PC-3 (cell line): ENCODE results near the gene IWS1. TPM values are rescaled to one million over a fixed set of nuclear protein-coding genes. Genes with fewer than 3 reads are reported as not detected.

Experiments
- ATAC-seq: fragments of 200-7000 bp; cut with Tn5 transposase; 2 replicates; pipeline ENCODE4 v1.9.1; 2020; ENCODE audit warnings: mild to moderate bottlenecking, moderate library complexity
- Bru-seq: library from RNA; stranded (reverse); fragments of 400-500 nt; gene quantifications from one replicate; lab custom pipeline; 2021; lab: Mats Ljungman, UMichigan
- BruChase-seq, 2 experiments: library from RNA; stranded (reverse); fragments of 400-500 nt; gene quantifications; one replicate each; lab custom pipeline; 2021; lab: Mats Ljungman, UMichigan
- BruUV-seq: library from RNA; stranded (reverse); fragments of 400-500 nt; replicated peaks from 2 replicates; lab custom pipeline; 2021; lab: Mats Ljungman, UMichigan
- CTCF ChIA-PET: fragments of 300-600 bp; sonication (Branson Sonifier 250); formaldehyde crosslinking; loops from one replicate; lab custom pipeline; 2022; ENCODE audit warnings: antibody characterized with exemption; lab: Charles Lee
- POLR2A ChIA-PET: fragments of 300-600 bp; sonication (Branson Sonifier 250); formaldehyde crosslinking; loops from one replicate; lab custom pipeline; 2022; ENCODE audit warnings: antibody characterized with exemption; ENCODE audit not compliant: unreplicated experiment; lab: Charles Lee
- DNase-seq: peaks from one replicate; pipeline ENCODE4 v3.0.0-alpha.2; 2015
- H2AFZ ChIP-seq: fragments of 300-600 bp; sonication (generic); 2 replicates; pipeline ENCODE4 v1.6.0; 2016; ENCODE audit warnings: antibody characterized with exemption, low read length
- H3F3A ChIP-seq: fragments of 300-600 bp; sonication (generic); one replicate; pipeline ENCODE4 v1.6.0; 2017; ENCODE audit warnings: antibody characterized with exemption, low read length, control low read depth, mild to moderate bottlenecking; ENCODE audit not compliant: unreplicated experiment
- H3K27ac ChIP-seq: fragments of 300-600 bp; sonication (generic); 2 replicates; pipeline ENCODE4 v1.5.1; 2016; ENCODE audit warnings: mild to moderate bottlenecking, low read length
- H3K27me3 ChIP-seq: fragments of 300-600 bp; sonication (generic); 2 replicates; pipeline ENCODE4 v1.6.1; 2016; ENCODE audit warnings: low read length, mixed read lengths
- H3K36me3 ChIP-seq: fragments of 300-600 bp; sonication (generic); 2 replicates; pipeline ENCODE4 v1.6.1; 2016; ENCODE audit warnings: low read depth, mixed run types, low read length, mixed read lengths
- H3K4me1 ChIP-seq: fragments of 300-600 bp; sonication (generic); 2 replicates; pipeline ENCODE4 v1.5.1; 2016; ENCODE audit warnings: low read length; ENCODE audit not compliant: insufficient read depth
- H3K4me2 ChIP-seq: fragments of 300-600 bp; sonication (generic); 2 replicates; pipeline ENCODE4 v1.6.0; 2016; ENCODE audit warnings: low read length
- H3K4me3 ChIP-seq: fragments of 300-600 bp; sonication (generic); 2 replicates; pipeline ENCODE4 v1.5.1; 2016; ENCODE audit warnings: mild to moderate bottlenecking, low read length, mixed read lengths
- H3K79me2 ChIP-seq: fragments of 300-600 bp; sonication (generic); 2 replicates; pipeline ENCODE4 v1.6.1; 2017; ENCODE audit warnings: low read length, mixed read lengths
- H3K9ac ChIP-seq: fragments of 300-600 bp; sonication (generic); 2 replicates; pipeline ENCODE4 v1.6.0; 2016; ENCODE audit warnings: mild to moderate bottlenecking, low read length
- H3K9me2 ChIP-seq: fragments of 300-600 bp; sonication (generic); replicated peaks from 2 replicates; pipeline ENCODE4 v1.6.1; 2016; ENCODE audit warnings: mixed run types, low read length, mixed read lengths
- H3K9me3 ChIP-seq: fragments of 300-600 bp; sonication (generic); 2 replicates; pipeline ENCODE4 v1.6.1; 2016; ENCODE audit warnings: low read length, mixed read lengths
- H4K20me1 ChIP-seq: fragments of 300-600 bp; sonication (generic); 2 replicates; pipeline ENCODE4 v1.6.1; 2016; ENCODE audit warnings: low read length, mixed read lengths
- CTCF ChIP-seq: fragments of 300-600 bp; sonication (generic); conservative IDR thresholded peaks from 2 replicates; pipeline ENCODE4 v1.5.1; 2017; ENCODE audit warnings: antibody characterized with exemption, low read depth, mild to moderate bottlenecking, low read length
- EZH2 ChIP-seq: fragments of 300-600 bp; sonication (generic); IDR thresholded peaks from one replicate; pipeline ENCODE4 v1.6.1; 2017; ENCODE audit warnings: antibody characterized with exemption, mild to moderate bottlenecking, low read length; ENCODE audit not compliant: unreplicated experiment
- EZH2phosphoT487 ChIP-seq: fragments of 300-600 bp; sonication (generic); IDR thresholded peaks from 2 replicates; pipeline ENCODE4 v1.6.1; 2018; ENCODE audit warnings: mild to moderate bottlenecking, antibody characterized with exemption, low read length, borderline replicate concordance
- intact Hi-C: fragments of 100-400 bp; cut with micrococcal nuclease; formaldehyde crosslinking; loops from 2 replicates; pipeline ENCODE4 v1.9.0; 2023
- long read RNA-seq: library from polyadenylated mRNA; unstranded; transcript quantifications from one replicate; pipeline ENCODE4 v2.0.0, GENCODE V29; 2021; ENCODE audit not compliant: unreplicated experiment
- total RNA-seq: library from RNA; depleted of rRNA; stranded (reverse); fragments of >200 nt; gene quantifications from 2 replicates; pipeline ENCODE4 v1.2.3, GENCODE V29; 2014; rRNA removed

The IWS1 gene
- 51.4 and 63.6 TPM in 2 replicates for total RNA-seq
- percentile 95 among the genes with signal in this experiment for Bru-seq, nascent RNA
- percentile 86 among the genes with signal in this experiment for BruChase-seq, experiment 1, labeled RNA remaining after a 6-hour chase
- BruChase-seq, experiment 2, labeled RNA remaining after a 2-hour chase: percentile 91 among the genes with signal in this experiment
- long read RNA-seq, transcript IWS1-201 (14 exons, 2,958 nt): major isoform, 49 of 110 reads
- long read RNA-seq, partial matches to known transcripts: 42 of 110 reads
- long read RNA-seq, other reads (novel, unspliced or antisense): 18 of 110 reads

DNA sequence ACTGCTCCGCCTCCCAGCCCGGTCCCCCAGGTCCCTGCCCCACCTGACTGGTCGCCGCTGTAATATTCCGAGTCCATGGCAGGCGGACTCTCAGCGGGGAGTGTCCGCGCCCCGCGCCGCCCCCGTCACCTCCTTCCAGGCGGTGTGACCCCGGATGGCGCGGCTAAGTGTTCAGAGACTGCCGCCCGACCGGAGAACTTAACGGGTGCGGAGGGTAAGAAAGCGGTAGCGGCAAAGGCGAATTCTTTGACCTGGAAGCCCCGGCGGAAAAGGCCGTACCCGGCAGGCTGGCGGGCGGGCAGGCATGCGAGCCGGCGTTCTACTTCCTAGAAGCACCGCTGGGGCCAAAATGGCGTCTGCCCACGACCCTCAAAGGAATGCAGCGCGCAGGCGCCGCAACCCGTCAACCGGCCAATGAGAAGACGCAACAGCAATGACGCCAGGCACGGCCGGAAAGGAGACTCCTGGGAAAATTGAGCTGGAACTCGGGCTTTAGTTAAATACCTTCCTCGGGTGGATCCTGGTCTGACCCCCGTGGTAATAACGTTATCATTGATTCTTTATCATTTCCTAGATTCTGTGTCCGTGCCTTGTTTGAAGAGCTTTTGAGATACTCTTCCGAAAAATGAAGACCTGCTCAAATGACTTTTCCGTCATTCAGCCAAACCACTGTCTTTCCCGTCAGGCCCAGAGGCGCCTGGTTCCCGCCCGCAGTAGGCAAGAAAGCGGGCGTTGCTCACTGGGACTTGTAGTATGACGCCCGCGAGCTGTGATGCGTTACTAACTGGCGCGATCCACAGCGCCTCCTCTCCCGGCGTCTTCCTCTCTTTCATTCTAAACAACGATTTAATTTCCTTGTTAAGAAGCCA is at the start of gene IWS1:
Gene IWS1 (minus strand): TSS at position 358 of the 869 bp plus-strand sequence. CDS start 281 bp downstream, at position 77.
- no peaks in the 10 kb centered on the region for H3K27me3 ChIP-seq
- no peaks in the 10 kb centered on the region for H3F3A ChIP-seq
- H3K4me1 ChIP-seq: peaks cover 37% of the 10 kb centered on the region
- CTCF ChIA-PET: interaction anchor here (1.0 kb wide), 1 partner anchor 65 kb away, joined by 9 read pairs; no protein-coding TSS in a partner anchor
- peak within 1 kb of the TSS; percentile 95 for H3K4me3 ChIP-seq
- 0 out of 2 replicates have a peak, but pooled peaks have one; percentile 32 for TF ChIP-seq CTCF
- TF ChIP-seq EZH2phosphoT487: no peak
- TF ChIP-seq EZH2: no peak
- TSS peak; percentile 94 for BruUV-seq
- POLR2A ChIA-PET: interaction anchor here (0.5 to 1.0 kb wide), 10 partner anchors 17 to 434 kb away, joined by 3 to 6 read pairs (median 4); no protein-coding TSS in a partner anchor
- peak within 1 kb of the TSS; percentile 90 for H3K27ac ChIP-seq
- no peaks in the 10 kb centered on the region for H3K9me3 ChIP-seq
- peaks cover 21% of the 10 kb centered on the region for H3K36me3 ChIP-seq
- intact Hi-C loops: loop anchor here (1.0 kb wide), 3 partner anchors 18 to 123 kb away; no protein-coding TSS in a partner anchor
- peaks cover 5% of the 10 kb centered on the region; the same call in 1 of the 2 replicates for H3K9me2 ChIP-seq
- DNase-seq (peak; percentile 96), ATAC-seq (peak; percentile 86)
- peak within 1 kb of the TSS; percentile 84 for H2AFZ ChIP-seq
- H3K4me2 ChIP-seq: peak within 1 kb of the TSS; percentile 88
- peak within 1 kb of the TSS; percentile 98 for H3K9ac ChIP-seq
- peaks cover 50% of the 10 kb centered on the region for H3K79me2 ChIP-seq
- H4K20me1 ChIP-seq: peaks cover 7% of the 10 kb centered on the region

GRCh38 chr2:127575941-127576432 is 49.7 kb upstream of the IWS1 start:
- Histone ChIP-seq H3K9me3 (no peaks in the 10 kb centered on the region), H3K27me3 (no peaks in the 10 kb centered on the region), H3K4me2 (no peak overlapping the region), H2AFZ (peak overlapping the region; percentile 16; the same call in 1 of the 2 replicates), H4K20me1 (no peaks in the 10 kb centered on the region), H3K79me2 (no peaks in the 10 kb centered on the region), H3K27ac (no peak overlapping the region), H3K9ac (no peak overlapping the region), H3K9me2 (no peaks in the 10 kb centered on the region), H3F3A (no peaks in the 10 kb centered on the region), H3K4me1 (peaks cover 4% of the 10 kb centered on the region; the same call in 1 of the 2 replicates), H3K4me3 (no peak overlapping the region), H3K36me3 (no peaks in the 10 kb centered on the region)
- TF ChIP-seq CTCF (no peak), EZH2phosphoT487 (no peak), EZH2 (no peak)
- BruUV-seq: no TSS peak
- ATAC-seq (no peak), DNase-seq (no peak)
- ChIA-PET CTCF (no interaction called here), POLR2A (no interaction called here)
- intact Hi-C loops: no loop called here
